ENCODE results near the gene RRP36. TPM values are rescaled to one million over a fixed set of nuclear protein-coding genes. Genes with fewer than 3 reads are reported as not detected.

RRP36 gene, protein sequence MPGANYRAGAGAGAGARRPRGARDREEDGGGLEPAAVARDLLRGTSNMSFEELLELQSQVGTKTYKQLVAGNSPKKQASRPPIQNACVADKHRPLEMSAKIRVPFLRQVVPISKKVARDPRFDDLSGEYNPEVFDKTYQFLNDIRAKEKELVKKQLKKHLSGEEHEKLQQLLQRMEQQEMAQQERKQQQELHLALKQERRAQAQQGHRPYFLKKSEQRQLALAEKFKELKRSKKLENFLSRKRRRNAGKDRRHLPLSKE
- 57.6 and 63.3 TPM in 2 replicates for total RNA-seq

GRCh38 chr6:43021270-43022047 is at the start of gene RRP36:
RRP36 (plus strand) TSS chr6:43021623; CDS start chr6:43021655, 32 bp downstream.

GRCh38 chr6:42978839-42979522 is 42.4 kb upstream of the RRP36 start, which contains the start of gene PEX6:
PEX6 (minus strand) TSS chr6:42979181; CDS start chr6:42979150, 31 bp downstream.

DNA sequence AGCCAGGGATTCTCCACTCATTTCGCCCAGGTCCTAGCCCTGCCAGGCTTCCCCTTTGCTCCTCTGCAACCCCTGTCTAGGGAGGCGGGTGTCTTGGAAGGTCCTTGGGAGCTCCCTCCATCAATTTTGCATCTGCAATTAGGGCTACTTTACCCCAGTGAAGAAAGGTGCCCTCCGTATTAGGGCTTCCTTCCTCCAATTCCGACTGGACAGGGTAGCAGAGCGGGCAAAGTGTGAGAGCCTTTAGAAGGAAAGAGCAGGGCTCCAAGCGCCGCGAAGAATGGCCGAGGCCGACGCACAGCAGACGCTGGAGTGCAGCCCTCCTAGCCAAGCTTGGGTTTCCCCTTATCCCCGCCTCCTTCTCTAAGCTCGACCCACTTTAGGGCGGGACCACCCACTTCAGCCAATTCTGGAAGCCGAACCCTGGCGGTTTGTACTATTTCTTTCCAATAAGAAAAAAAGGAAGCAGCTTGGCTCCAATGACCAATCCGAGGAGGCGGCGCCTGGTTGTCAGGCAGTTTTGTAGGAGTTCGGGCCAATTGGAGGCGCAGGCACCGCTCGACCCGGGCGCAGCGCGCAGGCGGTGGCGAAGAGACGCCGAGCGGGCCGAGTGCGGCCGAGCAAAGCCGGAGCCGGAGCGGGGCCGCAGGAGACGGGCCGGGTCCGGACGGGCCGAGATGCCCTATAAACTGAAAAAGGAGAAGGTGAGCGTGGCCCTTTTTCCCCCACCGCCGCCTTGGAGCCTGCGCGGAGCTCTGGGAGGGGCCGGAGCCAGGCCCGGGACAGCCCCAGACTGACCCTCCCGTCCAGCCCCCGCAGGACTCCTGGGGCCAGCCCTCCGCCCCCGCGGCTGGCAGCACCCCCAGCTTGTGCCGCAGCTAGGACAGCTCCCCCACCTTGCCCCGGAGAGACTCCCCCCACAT is 37.2 kb upstream of the RRP36 start, which contains the start of gene PPP2R5D:
Gene PPP2R5D, plus strand, starts transcription at position 570 of the 923 bp plus-strand sequence. Its CDS starts 108 bp downstream, at position 678.

GRCh38 chr6:43013843-43014433 is 7.5 kb upstream of the RRP36 start, which contains the start of the genes KLHDC3 and MEA1:
KLHDC3 (plus strand) TSS chr6:43014249; CDS start chr6:43017193, 2,944 bp downstream.
MEA1 (minus strand) TSS chr6:43013946; CDS start chr6:43013813, 133 bp downstream.

DNA sequence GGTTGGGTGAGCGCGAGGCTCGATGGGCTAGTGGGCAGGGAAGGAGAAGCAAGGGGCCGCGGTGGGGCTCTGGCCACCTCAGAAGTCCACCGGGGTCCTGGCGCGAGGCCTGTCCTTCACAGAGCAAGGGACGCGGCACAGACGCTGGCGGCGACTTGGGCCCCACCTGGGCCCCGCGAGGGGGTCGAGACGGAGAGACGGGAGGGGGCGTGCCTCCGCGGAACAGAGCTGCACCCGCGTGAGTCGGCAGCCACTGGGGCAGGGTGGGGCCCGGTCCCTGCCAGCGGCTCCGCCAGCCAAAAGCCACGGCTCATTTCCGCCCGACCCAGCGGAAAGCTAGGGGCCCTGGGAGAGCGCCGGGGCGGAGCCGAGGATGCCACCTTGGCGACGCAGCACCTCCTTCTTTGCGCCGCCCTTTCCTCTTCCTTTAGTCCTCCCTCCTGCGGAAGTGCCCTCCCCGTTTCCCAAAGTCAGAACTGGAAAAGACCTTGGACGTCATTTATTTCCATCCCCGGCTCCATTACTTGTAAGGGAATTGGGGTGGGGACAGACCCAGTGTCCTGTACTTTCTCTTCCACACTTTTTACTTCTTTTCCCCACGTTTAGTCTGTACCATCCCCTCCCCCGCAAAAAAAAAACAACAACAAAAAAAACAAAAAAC is 32.3 kb downstream of the RRP36 start, which contains the start of gene CUL7:
Gene CUL7, minus strand, starts transcription at position 307 of the 661 bp plus-strand sequence. CDS start 1,063 bp downstream, outside the sequence.

DNA sequence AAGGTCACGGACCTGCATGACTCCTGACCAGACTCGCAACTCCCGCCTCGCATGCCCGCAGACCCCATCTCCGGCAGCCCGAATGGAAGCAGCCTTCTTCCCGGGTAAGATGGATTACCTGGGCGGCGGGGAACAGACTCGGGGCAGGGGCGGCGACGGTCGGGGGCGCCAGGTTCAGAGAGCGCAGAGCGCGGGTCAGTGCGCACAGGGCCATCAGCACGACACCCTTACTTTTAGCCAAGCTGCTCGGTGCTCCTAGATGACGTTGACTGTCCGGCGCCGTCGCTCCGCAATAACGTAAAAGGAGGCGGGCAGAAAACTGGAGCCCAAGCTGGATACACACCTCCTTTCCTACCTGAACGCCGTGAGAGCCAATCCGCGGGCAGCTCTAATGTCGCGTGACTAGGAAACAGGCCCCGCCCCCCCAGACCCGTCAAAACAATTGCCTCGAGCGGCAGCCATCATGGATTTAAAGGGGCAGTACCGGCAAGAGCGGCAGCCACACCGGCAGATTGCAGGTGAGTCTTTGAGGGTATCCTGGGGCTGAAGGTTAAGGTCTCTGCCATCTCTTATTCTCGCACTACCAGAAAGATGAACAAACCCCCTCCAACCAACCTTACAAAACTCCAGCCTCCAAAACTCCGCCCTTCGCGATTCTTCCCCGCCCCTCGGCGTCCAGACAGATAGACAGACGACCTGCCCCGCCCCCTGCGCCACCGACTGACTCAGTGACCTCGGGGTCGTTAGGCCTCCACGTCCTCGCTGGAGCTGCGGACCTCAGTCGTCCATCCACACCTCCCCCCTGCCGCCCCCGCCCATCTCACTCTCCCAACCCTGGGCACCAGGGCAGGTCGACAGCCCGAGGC is 38.0 kb downstream of the RRP36 start, which contains the start of the genes KLC4 and MRPL2:
Gene KLC4, plus strand, starts transcription at position 464 of the 866 bp plus-strand sequence. CDS start 1,705 bp downstream, outside the sequence.
Gene MRPL2, minus strand, starts transcription at position 267 of the 866 bp plus-strand sequence. Its CDS starts 53 bp downstream, at position 214.

DNA sequence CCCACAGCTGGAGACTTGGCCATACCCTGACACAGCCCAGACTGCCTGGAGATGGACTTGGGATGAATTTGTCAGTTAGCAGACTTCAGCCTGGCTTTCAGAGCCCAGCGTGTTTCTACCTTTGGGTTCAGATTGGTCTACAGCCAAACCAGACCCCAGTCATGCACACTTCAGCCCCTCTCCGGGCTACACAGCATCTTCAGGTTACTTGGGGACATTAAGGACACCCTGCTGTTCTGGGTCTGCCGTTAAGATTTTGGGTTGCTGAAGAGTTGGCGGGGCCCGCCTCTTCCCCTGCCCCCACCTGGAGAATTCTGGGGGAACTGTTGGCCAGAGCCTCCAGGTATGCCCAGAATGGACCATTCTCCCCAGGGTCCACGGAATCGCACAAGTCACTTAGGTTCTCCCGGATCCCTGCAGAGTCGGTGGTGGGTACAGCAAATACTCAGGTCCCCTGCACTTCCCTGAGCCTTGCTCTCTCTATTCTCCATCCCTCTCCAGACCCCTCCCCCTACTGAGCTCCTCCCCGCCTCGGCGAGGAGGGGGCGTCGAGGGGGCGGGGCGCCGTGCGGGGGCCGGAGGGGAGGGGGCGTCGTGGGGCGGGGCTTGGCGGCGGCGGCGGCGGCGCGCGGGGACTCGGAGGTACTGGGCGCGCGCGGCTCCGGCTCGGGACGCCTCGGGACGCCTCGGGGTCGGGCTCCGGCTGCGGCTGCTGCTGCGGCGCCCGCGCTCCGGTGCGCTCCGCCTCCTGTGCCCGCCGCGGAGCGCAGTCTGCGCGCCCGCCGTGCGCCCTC is 54.4 kb downstream of the RRP36 start, which contains the start of gene PTK7:
Gene PTK7, plus strand, starts transcription at position 645 of the 794 bp plus-strand sequence. CDS start 175 bp downstream, outside the sequence.

Other genes starting within 250 kb of the RRP36 start
- 8.0 and 8.8 TPM in 2 replicates for gene BICRAL, start 239.6 kb upstream of the RRP36 start, total RNA-seq
- gene RPL7L1, start 142.0 kb upstream of the RRP36 start, total RNA-seq, result 106 and 120 TPM in 2 replicates
- gene PTCRA, start 105.6 kb upstream of the RRP36 start, total RNA-seq, result not detected in 2 replicates
- 49.1 and 62.5 TPM in 2 replicates for gene CNPY3, start 92.1 kb upstream of the RRP36 start, total RNA-seq
- 0.13 and 0.36 TPM in 2 replicates for gene GNMT, start 60.9 kb upstream of the RRP36 start, total RNA-seq
- 35.5 and 61.3 TPM in 2 replicates for gene PEX6, start 42.4 kb upstream of the RRP36 start, total RNA-seq
- gene PPP2R5D, start 37.1 kb upstream of the RRP36 start, total RNA-seq, result 30.0 and 39.8 TPM in 2 replicates
- gene MEA1, start 7.7 kb upstream of the RRP36 start, total RNA-seq, result 49.3 and 53.0 TPM in 2 replicates
- 59.1 and 86.7 TPM in 2 replicates for gene KLHDC3, start 7.4 kb upstream of the RRP36 start, total RNA-seq
- 68.9 and 77.8 TPM in 2 replicates for gene CUL7, start 32.2 kb downstream of the RRP36 start, total RNA-seq
- gene MRPL2, start 37.8 kb downstream of the RRP36 start, total RNA-seq, result 16.3 and 19.5 TPM in 2 replicates
- gene KLC4, start 38.0 kb downstream of the RRP36 start, total RNA-seq, result 19.8 and 24.2 TPM in 2 replicates
- 36.5 and 85.2 TPM in 2 replicates for gene PTK7, start 54.7 kb downstream of the RRP36 start, total RNA-seq
- 19.1 and 27.0 TPM in 2 replicates for gene SRF, start 149.6 kb downstream of the RRP36 start, total RNA-seq
- gene CUL9, start 160.6 kb downstream of the RRP36 start, total RNA-seq, result 28.3 and 41.0 TPM in 2 replicates
- gene DNPH1, start 207.9 kb downstream of the RRP36 start, total RNA-seq, result 29.1 and 40.7 TPM in 2 replicates
- gene TTBK1, start 221.9 kb downstream of the RRP36 start, total RNA-seq, result 0.07 TPM in 1 of 2 replicates, not detected in the other